ENCODE results near the gene COX4I2.
A peak's percentile ranks its signal among the peaks of the same experiment; 100 is the strongest.

DNA sequence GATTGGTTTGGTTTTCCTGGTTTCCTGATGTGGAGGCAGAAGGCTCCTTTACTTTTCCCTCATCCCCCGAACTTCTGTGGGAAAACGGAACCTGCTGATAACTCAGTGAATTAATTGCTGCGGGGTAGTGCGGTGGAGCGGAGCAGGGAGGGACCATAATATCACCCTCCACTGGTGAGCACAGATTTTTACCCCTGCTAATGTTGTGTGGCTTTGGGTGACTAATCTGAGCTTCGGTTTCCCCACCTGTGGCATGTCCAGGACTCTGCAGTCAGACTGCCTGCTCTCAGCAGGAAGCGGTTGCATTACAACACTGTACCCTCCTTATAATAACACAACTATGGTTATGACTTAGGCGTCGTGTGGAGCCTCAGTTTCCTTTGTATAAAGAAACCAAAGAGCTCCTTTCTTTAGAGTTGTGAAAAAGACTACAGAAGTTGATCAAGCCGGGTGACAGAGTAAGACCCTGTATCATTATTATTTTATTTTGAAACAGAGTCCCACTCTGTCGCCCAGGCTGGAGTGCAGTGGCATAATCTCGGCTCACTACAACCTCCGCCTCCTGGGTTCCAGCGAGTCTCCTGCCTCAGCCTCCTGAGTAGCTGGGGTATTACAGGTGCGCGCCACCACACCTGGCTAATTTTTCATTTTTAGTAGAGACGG is 34.8 kb upstream of the COX4I2 start:
- no peak for TF ChIP-seq CTCF (IDR thresholded peaks at IDR 0.05)
- TF ChIP-seq POLR2A (IDR thresholded peaks at IDR 0.05), result peak in 1 of 2 donors; percentile 24

Measured in Peyer's patch (tissue), 4 donors.